ENCODE data around the gene GPR146.

GPR146 gene

DNA sequence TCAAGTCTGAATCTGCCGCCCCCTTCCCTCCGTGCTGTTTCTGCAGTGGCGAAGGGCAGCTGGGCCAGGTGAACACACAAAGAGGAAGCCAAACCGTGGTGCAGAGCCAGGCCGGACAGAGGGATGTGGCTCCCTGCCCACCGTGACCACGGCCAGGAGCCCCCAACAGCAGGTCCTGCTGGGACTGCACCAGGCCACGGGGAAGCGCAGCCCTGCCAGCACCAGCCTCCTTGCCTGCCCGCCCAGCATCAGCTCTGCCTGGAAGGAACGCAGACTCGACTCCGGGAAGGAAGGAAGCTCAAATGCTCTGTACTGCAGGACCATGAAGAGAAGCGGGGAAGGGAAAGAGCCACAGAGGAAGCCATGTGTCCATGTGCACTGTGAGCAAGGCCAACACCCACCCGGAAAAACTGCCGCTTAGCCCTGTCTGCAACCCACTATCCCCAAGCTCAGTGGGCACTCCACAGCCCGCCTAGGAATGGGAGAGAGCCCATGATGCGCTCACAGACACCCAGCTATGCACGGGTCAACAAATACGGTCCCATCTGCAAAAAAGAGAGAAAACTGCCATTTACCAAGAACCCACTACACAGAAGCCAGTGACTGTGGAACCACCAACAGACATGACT, 62.6 kb downstream of the GPR146 start:
- no peak overlapping the region for H3K4me3 ChIP-seq (replicated peaks in 1 of 2; ENCODE audit: low read depth in 2 of 2, low read length in 2 of 2)
- TF ChIP-seq, protein P1, sequence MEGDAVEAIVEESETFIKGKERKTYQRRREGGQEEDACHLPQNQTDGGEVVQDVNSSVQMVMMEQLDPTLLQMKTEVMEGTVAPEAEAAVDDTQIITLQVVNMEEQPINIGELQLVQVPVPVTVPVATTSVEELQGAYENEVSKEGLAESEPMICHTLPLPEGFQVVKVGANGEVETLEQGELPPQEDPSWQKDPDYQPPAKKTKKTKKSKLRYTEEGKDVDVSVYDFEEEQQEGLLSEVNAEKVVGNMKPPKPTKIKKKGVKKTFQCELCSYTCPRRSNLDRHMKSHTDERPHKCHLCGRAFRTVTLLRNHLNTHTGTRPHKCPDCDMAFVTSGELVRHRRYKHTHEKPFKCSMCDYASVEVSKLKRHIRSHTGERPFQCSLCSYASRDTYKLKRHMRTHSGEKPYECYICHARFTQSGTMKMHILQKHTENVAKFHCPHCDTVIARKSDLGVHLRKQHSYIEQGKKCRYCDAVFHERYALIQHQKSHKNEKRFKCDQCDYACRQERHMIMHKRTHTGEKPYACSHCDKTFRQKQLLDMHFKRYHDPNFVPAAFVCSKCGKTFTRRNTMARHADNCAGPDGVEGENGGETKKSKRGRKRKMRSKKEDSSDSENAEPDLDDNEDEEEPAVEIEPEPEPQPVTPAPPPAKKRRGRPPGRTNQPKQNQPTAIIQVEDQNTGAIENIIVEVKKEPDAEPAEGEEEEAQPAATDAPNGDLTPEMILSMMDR (IDR thresholded peaks at IDR 0.05; ENCODE audit: low read depth, low read length), result no peak
- DNase-seq (ENCODE audit: low read depth in 2 of 2), result no peak

DNA sequence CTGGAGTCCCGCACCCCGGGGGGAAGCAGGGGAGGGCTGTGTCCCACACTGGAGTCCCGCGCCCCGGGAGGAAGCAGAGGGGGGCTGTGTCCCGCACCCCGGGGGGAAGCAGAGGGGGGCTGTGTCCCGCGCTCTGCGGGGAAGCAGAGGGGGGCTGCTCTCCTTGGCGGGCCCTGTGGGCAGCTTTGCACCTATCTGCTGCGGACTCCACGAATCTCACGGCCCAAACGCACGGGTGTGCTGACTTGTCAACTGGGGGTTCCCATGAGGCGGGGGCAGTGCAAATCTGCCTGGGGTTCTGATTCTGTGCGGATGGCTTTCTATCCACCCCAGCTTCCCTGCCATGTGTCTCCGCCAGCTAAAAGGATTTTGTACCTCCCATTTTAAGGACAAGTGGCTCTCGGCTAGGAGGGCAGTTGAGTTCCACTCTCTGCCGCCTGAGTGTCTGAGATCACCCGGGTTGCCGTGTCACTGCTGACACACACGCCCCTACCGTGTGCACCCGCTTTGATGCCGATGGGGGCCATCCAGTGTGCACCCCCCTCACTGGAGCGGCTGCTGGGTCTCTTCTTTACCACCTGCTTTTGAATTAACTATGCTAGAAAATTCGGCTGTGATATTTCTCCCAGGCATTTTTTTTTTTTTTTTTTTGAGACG, 64.0 kb downstream of the GPR146 start:
- DNase-seq (ENCODE audit: low read depth in 2 of 2), result no peak
- TF ChIP-seq, protein P1 (IDR thresholded peaks at IDR 0.05; ENCODE audit: low read depth, low read length), result no peak
- no peak overlapping the region for H3K4me3 ChIP-seq (replicated peaks in 1 of 2; ENCODE audit: low read depth in 2 of 2, low read length in 2 of 2)
